Measurements from ENCODE around the gene FOXC1. TPM values are rescaled to one million over a fixed set of nuclear protein-coding genes. Genes with fewer than 3 reads are reported as not detected.

Gene FOXC1
- 26.2 and 27.6 TPM in 2 replicates for total RNA-seq

DNA sequence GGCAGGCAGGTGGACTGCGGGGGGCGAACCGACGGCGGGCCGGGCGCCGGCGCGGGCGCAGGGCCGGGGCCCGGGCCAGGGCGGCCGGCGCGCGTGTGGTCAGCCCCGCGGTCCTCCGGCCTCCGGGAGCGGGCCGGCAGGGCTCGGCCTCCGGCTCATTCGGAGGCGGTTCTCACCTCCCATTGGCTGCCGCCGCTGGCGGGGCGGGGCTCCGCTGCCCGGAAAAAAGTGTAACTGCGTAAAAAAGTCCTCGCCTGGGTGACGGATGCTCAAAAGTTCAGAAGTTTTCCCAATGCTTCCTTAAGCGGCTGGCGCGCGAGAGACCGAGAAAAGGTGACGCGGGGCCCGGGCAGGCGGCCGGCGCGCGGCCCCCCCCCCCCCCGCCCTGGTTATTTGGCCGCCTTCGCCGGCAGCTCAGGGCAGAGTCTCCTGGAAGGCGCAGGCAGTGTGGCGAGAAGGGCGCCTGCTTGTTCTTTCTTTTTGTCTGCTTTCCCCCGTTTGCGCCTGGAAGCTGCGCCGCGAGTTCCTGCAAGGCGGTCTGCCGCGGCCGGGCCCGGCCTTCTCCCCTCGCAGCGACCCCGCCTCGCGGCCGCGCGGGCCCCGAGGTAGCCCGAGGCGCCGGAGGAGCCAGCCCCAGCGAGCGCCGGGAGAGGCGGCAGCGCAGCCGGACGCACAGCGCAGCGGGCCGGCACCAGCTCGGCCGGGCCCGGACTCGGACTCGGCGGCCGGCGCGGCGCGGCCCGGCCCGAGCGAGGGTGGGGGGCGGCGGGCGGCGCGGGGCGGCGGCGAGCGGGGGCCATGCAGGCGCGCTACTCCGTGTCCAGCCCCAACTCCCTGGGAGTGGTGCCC is at the start of gene FOXC1:
TSS of gene FOXC1 (plus strand) at position 268 of the 849 bp plus-strand sequence. CDS start at position 799, 531 bp downstream.
- Histone ChIP-seq H3K27me3 (ENCODE audit: control insufficient read depth, insufficient read depth, low read length) (peaks cover 20% of the 10 kb centered on the region), H3K36me3 (ENCODE audit: control insufficient read depth, insufficient read depth, low read length) (peaks cover 1% of the 10 kb centered on the region), H3K4me3 (ENCODE audit: low read depth, low read length) (peak within 1 kb of the TSS; percentile 87)
- TF ChIP-seq, protein P1, sequence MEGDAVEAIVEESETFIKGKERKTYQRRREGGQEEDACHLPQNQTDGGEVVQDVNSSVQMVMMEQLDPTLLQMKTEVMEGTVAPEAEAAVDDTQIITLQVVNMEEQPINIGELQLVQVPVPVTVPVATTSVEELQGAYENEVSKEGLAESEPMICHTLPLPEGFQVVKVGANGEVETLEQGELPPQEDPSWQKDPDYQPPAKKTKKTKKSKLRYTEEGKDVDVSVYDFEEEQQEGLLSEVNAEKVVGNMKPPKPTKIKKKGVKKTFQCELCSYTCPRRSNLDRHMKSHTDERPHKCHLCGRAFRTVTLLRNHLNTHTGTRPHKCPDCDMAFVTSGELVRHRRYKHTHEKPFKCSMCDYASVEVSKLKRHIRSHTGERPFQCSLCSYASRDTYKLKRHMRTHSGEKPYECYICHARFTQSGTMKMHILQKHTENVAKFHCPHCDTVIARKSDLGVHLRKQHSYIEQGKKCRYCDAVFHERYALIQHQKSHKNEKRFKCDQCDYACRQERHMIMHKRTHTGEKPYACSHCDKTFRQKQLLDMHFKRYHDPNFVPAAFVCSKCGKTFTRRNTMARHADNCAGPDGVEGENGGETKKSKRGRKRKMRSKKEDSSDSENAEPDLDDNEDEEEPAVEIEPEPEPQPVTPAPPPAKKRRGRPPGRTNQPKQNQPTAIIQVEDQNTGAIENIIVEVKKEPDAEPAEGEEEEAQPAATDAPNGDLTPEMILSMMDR (IDR thresholded peaks at IDR 0.05; ENCODE audit: insufficient read depth, low read length, poor library complexity, severe bottlenecking) = no peak
- DNase-seq (ENCODE audit: low read depth) = peak; percentile 77

DNA sequence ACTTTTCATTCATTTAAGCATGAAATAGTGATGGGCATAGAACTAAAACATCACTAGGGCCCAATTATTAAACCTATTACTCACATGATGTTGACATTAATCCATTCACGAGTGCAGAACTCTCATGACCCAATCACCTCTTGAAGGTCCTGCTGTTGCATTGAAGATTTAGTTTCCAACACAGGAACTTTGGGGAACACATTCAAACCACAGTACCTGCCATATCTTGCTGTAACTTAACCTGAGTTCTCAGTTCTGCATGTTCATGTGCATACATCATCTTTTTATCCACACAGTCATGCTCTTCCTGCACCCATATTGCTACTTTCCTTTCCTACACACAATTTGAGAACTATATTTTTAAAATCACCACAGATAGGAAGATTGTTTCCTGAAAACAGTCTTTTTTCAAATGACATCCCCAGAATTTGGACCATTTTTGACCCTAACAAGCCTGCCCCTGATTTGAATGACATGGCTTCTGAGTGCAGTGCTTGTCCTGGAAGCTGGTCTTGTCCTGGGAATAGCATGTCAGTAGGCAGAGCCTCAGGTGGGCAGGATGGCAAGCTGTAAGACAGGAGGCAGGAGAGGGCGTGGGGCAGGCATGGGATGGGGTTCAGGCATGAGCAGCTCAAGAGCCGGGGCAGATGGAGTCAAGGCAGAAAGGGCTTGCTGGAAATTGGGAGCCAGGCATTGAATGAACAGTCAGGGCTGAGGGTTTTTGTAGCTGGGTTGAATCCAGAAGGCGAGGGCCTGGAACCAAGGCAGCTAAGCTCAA is 49.2 kb upstream of the FOXC1 start:
- TF ChIP-seq, protein P1 (IDR thresholded peaks at IDR 0.05; ENCODE audit: insufficient read depth, low read length, poor library complexity, severe bottlenecking) = no peak
- Histone ChIP-seq H3K36me3 (ENCODE audit: control insufficient read depth, insufficient read depth, low read length) (no peaks in the 10 kb centered on the region), H3K27me3 (ENCODE audit: control insufficient read depth, insufficient read depth, low read length) (no peaks in the 10 kb centered on the region), H3K4me3 (ENCODE audit: low read depth, low read length) (no peak overlapping the region)
- no peak for DNase-seq (ENCODE audit: low read depth)

DNA sequence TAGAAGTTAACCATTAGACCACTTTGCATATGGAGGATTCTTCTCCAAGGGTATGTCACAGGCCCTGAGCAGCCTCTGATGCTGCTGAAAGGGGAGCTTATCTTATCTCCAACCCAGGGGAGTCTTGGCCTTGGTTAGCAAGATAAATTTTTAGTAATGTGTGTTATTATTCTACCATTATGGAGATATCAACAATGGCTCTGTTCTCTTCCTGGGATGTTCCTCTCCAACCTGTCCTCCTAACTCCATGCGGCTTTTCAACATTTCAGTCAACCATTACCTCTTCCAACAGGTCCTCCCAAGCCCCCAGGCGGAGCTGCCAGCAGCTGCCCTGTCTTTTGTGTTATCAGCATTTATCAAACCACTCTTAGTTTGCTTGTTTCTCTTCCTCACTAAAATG is 48.4 kb upstream of the FOXC1 start:
- DNase-seq (ENCODE audit: low read depth) = no peak
- TF ChIP-seq, protein P1 (IDR thresholded peaks at IDR 0.05; ENCODE audit: insufficient read depth, low read length, poor library complexity, severe bottlenecking) = no peak

DNA sequence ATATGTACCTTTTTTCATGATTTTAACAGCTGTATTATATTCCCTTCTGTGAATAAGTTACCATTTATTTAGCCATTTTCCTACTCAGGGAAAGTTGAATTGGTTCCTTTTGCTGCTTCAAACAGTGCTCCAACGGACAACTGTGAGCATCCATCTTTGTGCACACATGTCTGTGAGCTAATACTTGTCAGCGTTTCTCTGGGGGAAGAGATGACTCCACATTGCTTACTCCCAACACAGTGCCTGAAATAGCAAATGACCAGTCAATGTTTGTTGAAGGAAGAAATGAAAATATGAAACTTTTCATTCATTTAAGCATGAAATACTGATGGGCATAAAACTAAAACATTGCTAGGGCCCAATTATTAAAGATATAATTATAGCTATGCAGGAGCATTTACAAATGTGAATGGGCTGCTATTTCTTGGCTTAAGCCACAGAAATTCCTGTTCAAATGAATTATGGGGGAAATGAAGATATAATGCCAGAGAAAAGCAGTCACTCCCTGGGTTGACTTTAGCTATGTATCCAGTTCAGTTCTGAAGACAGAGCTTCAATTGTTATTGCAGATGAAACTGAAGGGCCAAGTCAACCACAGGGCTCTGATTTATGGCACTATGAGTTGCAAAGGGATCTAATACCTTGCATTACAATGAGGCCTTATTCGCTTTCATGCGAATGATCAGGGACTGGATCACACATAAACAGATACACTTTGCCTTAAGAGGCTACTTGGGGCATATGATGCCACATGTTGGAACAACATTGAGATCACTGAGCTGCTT is 47.4 kb upstream of the FOXC1 start:
- Histone ChIP-seq H3K36me3 (ENCODE audit: control insufficient read depth, insufficient read depth, low read length) (no peaks in the 10 kb centered on the region), H3K27me3 (ENCODE audit: control insufficient read depth, insufficient read depth, low read length) (no peaks in the 10 kb centered on the region), H3K4me3 (ENCODE audit: low read depth, low read length) (no peak overlapping the region)
- TF ChIP-seq, protein P1 (IDR thresholded peaks at IDR 0.05; ENCODE audit: insufficient read depth, low read length, poor library complexity, severe bottlenecking) = no peak
- DNase-seq (ENCODE audit: low read depth) = no peak

More for the DNA sequence above, 48.4 kb upstream of the FOXC1 start:
- H3K27me3 ChIP-seq (ENCODE audit: control insufficient read depth, insufficient read depth, low read length) = no peaks in the 10 kb centered on the region
- no peak overlapping the region for H3K4me3 ChIP-seq (ENCODE audit: low read depth, low read length)
- H3K36me3 ChIP-seq (ENCODE audit: control insufficient read depth, insufficient read depth, low read length) = no peaks in the 10 kb centered on the region

DNA sequence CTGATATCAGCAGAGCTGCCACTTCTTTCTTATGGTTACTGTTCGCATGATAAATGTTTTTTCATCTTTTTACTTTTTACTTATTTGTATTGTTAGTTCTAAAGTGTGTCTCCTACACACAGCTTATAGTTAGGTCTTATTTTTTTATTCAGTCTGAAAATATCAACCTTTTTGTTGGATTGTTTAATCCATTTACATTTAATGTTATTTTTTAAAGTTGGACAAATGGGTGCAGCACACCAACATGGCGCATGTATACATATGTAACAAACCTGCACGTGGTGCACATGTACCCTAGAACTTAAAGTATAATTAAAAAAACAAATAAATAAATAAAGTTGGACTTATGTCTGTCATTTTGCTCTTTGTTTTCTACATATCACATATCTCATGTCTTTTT is 40.3 kb upstream of the FOXC1 start:
- no peak for DNase-seq (ENCODE audit: low read depth)
- Histone ChIP-seq H3K36me3 (ENCODE audit: control insufficient read depth, insufficient read depth, low read length) (no peaks in the 10 kb centered on the region), H3K27me3 (ENCODE audit: control insufficient read depth, insufficient read depth, low read length) (peaks cover 2% of the 10 kb centered on the region), H3K4me3 (ENCODE audit: low read depth, low read length) (no peak overlapping the region)
- TF ChIP-seq, protein P1 (IDR thresholded peaks at IDR 0.05; ENCODE audit: insufficient read depth, low read length, poor library complexity, severe bottlenecking) = no peak

Measured in kidney epithelial cell (primary cell).